Prostate gland (tissue), 2 donors: ENCODE measurements around the gene BACH1.

Source experiments
- CTCF ChIP-seq, 4 experiments: fragments of 200-600 bp in 2 of 4; fragments of 450-650 bp in 2 of 4; sonication (generic) in 2 of 4; IDR thresholded peaks; 1 replicate in 3 of 4; 2 replicates in 1 of 4; pipeline ENCODE4 v1.5.1; 2016 to 2019; ENCODE audit warnings: antibody characterized with exemption in 4 of 4, mild to moderate bottlenecking in 2 of 4, moderate library complexity in 2 of 4
- POLR2A ChIP-seq: fragments of 450-650 bp; IDR thresholded peaks from one replicate; pipeline ENCODE4 v1.6.1; 2016; ENCODE audit warnings: antibody characterized with exemption, mild to moderate bottlenecking

- TF ChIP-seq CTCF (IDR thresholded peaks at IDR 0.05): no peak
- TF ChIP-seq POLR2A: no peak
These were observed 78.5 kb downstream of the BACH1 start for GRCh38 chr21:29377266-29377665.
